Naive thymus-derived CD4-positive, alpha-beta T cell (primary cell): Measurements from ENCODE around the gene PRUNE1. TPM values are rescaled to one million over a fixed set of nuclear protein-coding genes. Genes with fewer than 3 reads are reported as not detected.

Experiments used
- ATAC-seq: fragments of 150-1000 bp; cut with Tn5 transposase; 2 replicates; pipeline ENCODE4 v1.10.0; 2021; ENCODE audit warnings: mild to moderate bottlenecking, moderate library complexity
- CTCF ChIA-PET: fragments of 350-600 bp; sonication (Branson Sonifier 250); formaldehyde crosslinking; loops from one replicate; lab custom pipeline; 2021; ENCODE audit warnings: antibody characterized with exemption; lab: Charles Lee
- POLR2A ChIA-PET: fragments of 350-600 bp; sonication (Branson Sonifier 250); formaldehyde crosslinking; loops from one replicate; lab custom pipeline; 2021; ENCODE audit warnings: antibody characterized with exemption, inconsistent platforms; lab: Charles Lee
- DNase-seq, 9 donors: peaks; one replicate each; pipeline versions ENCODE4 v3.0.0 to v3.0.0-alpha.2; 2020 to 2022; ENCODE audit warnings: mixed read lengths in 1 of 9
- H3K27ac ChIP-seq: one replicate; pipeline ENCODE4 v1.7.0; 2013; ENCODE audit warnings: mild to moderate bottlenecking, low read depth, low read length, moderate library complexity
- H3K27me3 ChIP-seq, 2 donors: one replicate each; pipeline ENCODE4 v1.7.0; 2013; ENCODE audit warnings: low read length in 2 of 2, mild to moderate bottlenecking in 2 of 2, moderate library complexity in 2 of 2; ENCODE audit not compliant: control insufficient read depth in 2 of 2, insufficient read depth in 2 of 2
- H3K36me3 ChIP-seq, 3 experiments: 1 replicate in 2 of 3; 2 replicates in 1 of 3; pipeline ENCODE4 v1.7.0; 2013; ENCODE audit warnings: low read length in 3 of 3, mild to moderate bottlenecking in 3 of 3, moderate library complexity in 1 of 3; ENCODE audit not compliant: insufficient read depth in 3 of 3, control insufficient read depth in 2 of 3
- H3K4me1 ChIP-seq, 2 donors: one replicate each; pipeline ENCODE4 v1.7.0; 2013; ENCODE audit warnings: low read length in 2 of 2, mild to moderate bottlenecking in 2 of 2, moderate library complexity in 1 of 2; ENCODE audit not compliant: control insufficient read depth in 2 of 2, insufficient read depth in 2 of 2
- H3K4me3 ChIP-seq: 2 replicates; pipeline ENCODE4 v1.7.0; 2013; ENCODE audit warnings: mild to moderate bottlenecking, low read length
- H3K9me3 ChIP-seq, 3 experiments: 1 replicate in 2 of 3; 2 replicates in 1 of 3; pipeline ENCODE4 v1.7.0; 2013; ENCODE audit warnings: low read length in 3 of 3; ENCODE audit not compliant: control insufficient read depth in 2 of 3
- H3K27ac Mint-ChIP-seq, 9 donors: one replicate each; pipeline ENCODE4 v1.8.0; 2020 to 2022; ENCODE audit warnings: mixed read lengths in 9 of 9, mild to moderate bottlenecking in 8 of 9, moderate library complexity in 5 of 9, inconsistent platforms in 2 of 9
- H3K27me3 Mint-ChIP-seq, 5 donors: one replicate each; pipeline ENCODE4 v1.8.0; 2021 to 2022; ENCODE audit warnings: mixed read lengths in 5 of 5, mild to moderate bottlenecking in 1 of 5
- H3K36me3 Mint-ChIP-seq, 5 donors: one replicate each; pipeline ENCODE4 v1.8.0; 2020 to 2022; ENCODE audit warnings: mixed read lengths in 5 of 5, mild to moderate bottlenecking in 3 of 5, inconsistent platforms in 1 of 5
- H3K4me1 Mint-ChIP-seq, 7 donors: one replicate each; pipeline ENCODE4 v1.8.0; 2020 to 2022; ENCODE audit warnings: mixed read lengths in 7 of 7, mild to moderate bottlenecking in 3 of 7, inconsistent platforms in 1 of 7
- H3K4me3 Mint-ChIP-seq, 10 donors: one replicate each; pipeline ENCODE4 v1.8.0; 2020 to 2022; ENCODE audit warnings: mild to moderate bottlenecking in 10 of 10, mixed read lengths in 10 of 10, moderate library complexity in 6 of 10, inconsistent platforms in 2 of 10
- H3K9me3 Mint-ChIP-seq, 11 donors: one replicate each; pipeline ENCODE4 v1.8.0; 2020 to 2022; ENCODE audit warnings: mixed read lengths in 11 of 11, mild to moderate bottlenecking in 4 of 11, inconsistent platforms in 1 of 11, moderate library complexity in 1 of 11
- intact Hi-C, 2 donors: fragments of 100-400 bp; cut with micrococcal nuclease; formaldehyde crosslinking; loops; one replicate each; pipeline ENCODE4 v1.15.1; 2023
- polyA plus RNA-seq, 2 donors: library from polyadenylated mRNA; unstranded; fragments of 300-500 nt; fragmentation: Illumina TruSeq; gene quantifications; one replicate each; pipeline ENCODE4 v1.2.3, GENCODE V29; 2021
- total RNA-seq, 6 experiments: library from RNA in 5 of 6; stranded (reverse) in 5 of 6; gene quantifications; 1 replicate in 5 of 6; 2 replicates in 1 of 6; pipeline ENCODE4 v1.2.3 and lab custom pipeline; 2021 to 2026

The PRUNE1 gene
- total and polyA plus RNA-seq, 7 experiments from 2014 or later, result 13.3 to 68.8 (median 41.6) TPM

DNA sequence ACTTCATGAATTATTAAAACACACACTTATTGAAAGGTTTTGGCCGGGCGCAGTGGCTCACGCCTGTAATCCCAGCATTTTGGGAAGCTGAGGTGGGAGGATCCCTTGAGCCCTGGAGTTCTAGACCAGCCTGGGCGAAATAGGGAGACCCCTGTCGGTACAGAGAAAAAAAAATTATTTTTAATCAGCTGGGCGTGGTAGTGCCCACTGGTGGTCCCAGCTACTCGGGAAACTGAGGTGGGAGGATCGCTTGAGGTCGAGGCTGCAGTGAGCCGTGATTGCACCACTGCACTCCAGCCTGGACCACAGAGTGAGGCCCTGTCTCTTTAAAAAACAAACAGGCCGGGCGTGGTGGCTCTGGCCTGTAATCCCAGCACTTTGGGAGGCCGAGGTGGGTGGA, 64.0 kb downstream of the PRUNE1 start:
- peaks cover 8 to 9% of the 10 kb centered on the region in 2 donors for H3K4me1 ChIP-seq
- H3K36me3 ChIP-seq, result peaks cover 0 to 12% (median 0%) of the 10 kb centered on the region in 3 experiments
- no peak overlapping the region for H3K27ac ChIP-seq
- intact Hi-C loops, result loop anchor here in 1 of 2 donors (5.0 kb wide), 1 partner anchor 145 kb away; the partner anchor contains the start of gene SETDB1
- ATAC-seq (no peak), DNase-seq (peak in 1 of 9 donors; percentile 10)
- Mint-ChIP-seq H3K36me3 (peaks cover 4 to 10% (median 7%) of the 10 kb centered on the region in 5 donors), H3K27me3 (peaks cover 0 to 2% (median 0%) of the 10 kb centered on the region in 5 donors), H3K4me1 (peaks cover 3 to 39% (median 32%) of the 10 kb centered on the region in 7 donors), H3K27ac (peak overlapping the region; percentile 97 to 100 (median 100)), H3K4me3 (peak overlapping the region in 8 of 10 donors; percentile 94 to 100 (median 98)), H3K9me3 (no peaks in the 10 kb centered on the region)
- H3K9me3 ChIP-seq, result no peaks in the 10 kb centered on the region
- no peaks in the 10 kb centered on the region for H3K27me3 ChIP-seq
- peak overlapping the region; percentile 99 for H3K4me3 ChIP-seq
- CTCF ChIA-PET, result interaction anchor here (0.5 to 3.8 kb wide), 6 partner anchors 14 to 366 kb away, joined by 3 to 14 read pairs (median 5); partner anchors contain the start of genes CDC42SE1 and TNFAIP8L2
- POLR2A ChIA-PET, result interaction anchor here (0.6 to 6.3 kb wide), 7 partner anchors 10 to 61 kb away, joined by 3 to 67 read pairs (median 7); partner anchors contain the start of genes C1orf56, CDC42SE1 and MLLT11

Other genes with a start within 250 kb of the PRUNE1 start
- 1,000 to 10,000 TPM in 1 of 5 experiments, 100 to 1,000 TPM in 3, 10 to 100 TPM in 1; 91.1 to 1,020 (median 106) TPM for gene CTSS, start 242.7 kb upstream of the PRUNE1 start, total RNA-seq
- 100 to 1,000 TPM; 102 to 131 TPM for gene CTSS, start 242.7 kb upstream of the PRUNE1 start, polyA plus RNA-seq
- gene CTSK, start 200.2 kb upstream of the PRUNE1 start, total RNA-seq, result 10 to 100 TPM in 2 of 5 experiments, 1 to 10 TPM in 3; 3.7 to 13.7 (median 6.9) TPM
- gene CTSK, start 200.2 kb upstream of the PRUNE1 start, polyA plus RNA-seq, result under 1 TPM; 0.31 TPM
- 10 to 100 TPM; 29.4 to 48.4 (median 38.3) TPM for gene ARNT, start 131.8 kb upstream of the PRUNE1 start, total RNA-seq
- 10 to 100 TPM; 21.3 to 31.4 TPM for gene ARNT, start 131.8 kb upstream of the PRUNE1 start, polyA plus RNA-seq
- not detected for gene CTXND2, start 121.3 kb upstream of the PRUNE1 start, total RNA-seq
- not detected for gene CTXND2, start 121.3 kb upstream of the PRUNE1 start, polyA plus RNA-seq
- gene SETDB1, start 82.1 kb upstream of the PRUNE1 start, total RNA-seq, result 10 to 100 TPM; 57.3 to 94.9 (median 61.7) TPM
- gene SETDB1, start 82.1 kb upstream of the PRUNE1 start, polyA plus RNA-seq, result 10 to 100 TPM; 13.4 to 16.7 TPM
- gene CERS2, start 33.6 kb upstream of the PRUNE1 start, total RNA-seq, result 100 to 1,000 TPM; 101 to 169 (median 136) TPM
- 100 to 1,000 TPM; 109 to 179 TPM for gene CERS2, start 33.6 kb upstream of the PRUNE1 start, polyA plus RNA-seq
- not detected for gene ANXA9, start 26.2 kb upstream of the PRUNE1 start, total RNA-seq
- gene ANXA9, start 26.2 kb upstream of the PRUNE1 start, polyA plus RNA-seq, result under 1 TPM; 0.17 to 0.38 TPM
- 10 to 100 TPM; 24.6 to 53.4 (median 29.9) TPM for gene MINDY1, start 1.5 kb upstream of the PRUNE1 start, total RNA-seq
- 10 to 100 TPM; 12.8 to 33.1 TPM for gene MINDY1, start 1.5 kb upstream of the PRUNE1 start, polyA plus RNA-seq
- gene BNIPL, start 28.1 kb downstream of the PRUNE1 start, total RNA-seq, result 1 to 10 TPM in 4 of 5 experiments, under 1 TPM in 1; 0.37 to 9.4 (median 1.9) TPM
- gene BNIPL, start 28.1 kb downstream of the PRUNE1 start, polyA plus RNA-seq, result under 1 TPM; 0.08 to 0.17 TPM
- gene C1orf56, start 39.3 kb downstream of the PRUNE1 start, total RNA-seq, result 1 to 10 TPM in 2 of 5 experiments, under 1 TPM in 3; 0.64 to 3.2 (median 0.82) TPM
- 1 to 10 TPM; 3.5 to 4.3 TPM for gene C1orf56, start 39.3 kb downstream of the PRUNE1 start, polyA plus RNA-seq
- 100 to 1,000 TPM; 362 to 516 (median 425) TPM for gene CDC42SE1, start 51.2 kb downstream of the PRUNE1 start, total RNA-seq
- 100 to 1,000 TPM in 1 of 2 donors, 10 to 100 TPM in 1; 85.6 to 111 TPM for gene CDC42SE1, start 51.2 kb downstream of the PRUNE1 start, polyA plus RNA-seq
- 1 to 10 TPM; 3.3 to 6.0 (median 4.6) TPM for gene MLLT11, start 51.9 kb downstream of the PRUNE1 start, total RNA-seq
- 1 to 10 TPM; 3.7 to 4.8 TPM for gene MLLT11, start 51.9 kb downstream of the PRUNE1 start, polyA plus RNA-seq
- 10 to 100 TPM; 13.7 to 42.2 (median 32.2) TPM for gene GABPB2, start 62.3 kb downstream of the PRUNE1 start, total RNA-seq
- 10 to 100 TPM in 1 of 2 donors, 1 to 10 TPM in 1; 9.6 to 17.8 TPM for gene GABPB2, start 62.3 kb downstream of the PRUNE1 start, polyA plus RNA-seq
- 10 to 100 TPM in 2 of 5 experiments, 1 to 10 TPM in 3; 2.5 to 12.4 (median 4.7) TPM for gene SEMA6C, start 138.2 kb downstream of the PRUNE1 start, total RNA-seq
- 1 to 10 TPM in 1 of 2 donors, under 1 TPM in 1; 0.56 to 2.6 TPM for gene SEMA6C, start 138.2 kb downstream of the PRUNE1 start, polyA plus RNA-seq
- gene TNFAIP8L2, start 148.2 kb downstream of the PRUNE1 start, total RNA-seq, result 10 to 100 TPM in 4 of 5 experiments, 1 to 10 TPM in 1; 3.1 to 59.4 (median 37.6) TPM
- gene TNFAIP8L2, start 148.2 kb downstream of the PRUNE1 start, polyA plus RNA-seq, result 10 to 100 TPM; 17.1 to 77.3 TPM
- 1 to 10 TPM; 1.4 to 3.3 (median 2.3) TPM for gene LYSMD1, start 157.5 kb downstream of the PRUNE1 start, total RNA-seq
- gene LYSMD1, start 157.5 kb downstream of the PRUNE1 start, polyA plus RNA-seq, result under 1 TPM; 0.35 to 0.48 TPM
- gene SCNM1, start 157.7 kb downstream of the PRUNE1 start, total RNA-seq, result 10 to 100 TPM; 37.1 to 73.1 (median 57.1) TPM
- gene SCNM1, start 157.7 kb downstream of the PRUNE1 start, polyA plus RNA-seq, result 10 to 100 TPM; 68.1 to 72.3 TPM
- 1 to 10 TPM; 2.5 to 5.4 (median 4.4) TPM for gene TMOD4, start 167.5 kb downstream of the PRUNE1 start, total RNA-seq
- gene TMOD4, start 167.5 kb downstream of the PRUNE1 start, polyA plus RNA-seq, result under 1 TPM in 1 of 2 donors, not detected in 1; 0.73 TPM
- gene VPS72, start 181.7 kb downstream of the PRUNE1 start, total RNA-seq, result 10 to 100 TPM; 35.1 to 82.0 (median 63.9) TPM
- gene VPS72, start 181.7 kb downstream of the PRUNE1 start, polyA plus RNA-seq, result 10 to 100 TPM; 63.4 to 85.3 TPM
- 10 to 100 TPM; 56.9 to 76.5 (median 59.5) TPM for gene PIP5K1A, start 190.1 kb downstream of the PRUNE1 start, total RNA-seq
- gene PIP5K1A, start 190.1 kb downstream of the PRUNE1 start, polyA plus RNA-seq, result 10 to 100 TPM; 11.7 to 23.1 TPM
- 100 to 1,000 TPM in 3 of 5 experiments, 10 to 100 TPM in 2; 72.0 to 193 (median 126) TPM for gene PSMD4, start 246.3 kb downstream of the PRUNE1 start, total RNA-seq
- 100 to 1,000 TPM; 239 to 258 TPM for gene PSMD4, start 246.3 kb downstream of the PRUNE1 start, polyA plus RNA-seq